Measurements from ENCODE around the gene MYOM1. TPM values are rescaled to one million over a fixed set of nuclear protein-coding genes. Genes with fewer than 3 reads are reported as not detected.

Gene MYOM1
- polyA plus RNA-seq, 4 donors: 1.5 to 7.9 (median 2.8) TPM

- Histone ChIP-seq H3K27me3 (ENCODE audit: control insufficient read depth in 3 of 3, insufficient read depth in 3 of 3, low read length in 3 of 3) (no peaks in the 10 kb centered on the region), H3K27ac (ENCODE audit: low read depth in 1 of 3, low read length in 2 of 3) (no peak overlapping the region), H3K9me3 (ENCODE audit: control insufficient read depth in 2 of 2, insufficient read depth in 1 of 2, low read depth in 1 of 2, low read length in 1 of 2) (no peaks in the 10 kb centered on the region), H3K4me1 (ENCODE audit: control insufficient read depth in 3 of 3, insufficient read depth in 2 of 3, low read depth in 1 of 3, low read length in 2 of 3) (no peaks in the 10 kb centered on the region), H3K4me3 (ENCODE audit: low read depth in 1 of 3, low read length in 3 of 3) (no peak overlapping the region), H3K36me3 (ENCODE audit: control insufficient read depth in 3 of 3, insufficient read depth in 2 of 3, low read depth in 1 of 3, low read length in 3 of 3) (no peaks in the 10 kb centered on the region)
- DNase-seq (no peak), FAIRE-seq (no peak)
- WGBS, 3 donors: 45 to 71% (median 51%) methylated on average over 1 of the region's 1 CpG
Observed at GRCh38 chr18:3097082-3097481, 122.7 kb downstream of the MYOM1 start.

GRCh38 chr18:3095921-3096320 lies 123.8 kb downstream of the MYOM1 start:
- no peak overlapping the region for H3K27ac ChIP-seq (ENCODE audit: low read depth in 1 of 3, low read length in 2 of 3)
- FAIRE-seq (no peak), DNase-seq (no peak)
- 94 to 98% (median 97%) methylated on average over 5 of the region's 5 CpGs for WGBS, 3 donors
- no peak overlapping the region for H3K4me3 ChIP-seq (ENCODE audit: low read depth in 1 of 3, low read length in 3 of 3)
- no peaks in the 10 kb centered on the region for H3K36me3 ChIP-seq (ENCODE audit: control insufficient read depth in 3 of 3, insufficient read depth in 2 of 3, low read depth in 1 of 3, low read length in 3 of 3)
- no peaks in the 10 kb centered on the region for H3K9me3 ChIP-seq (ENCODE audit: control insufficient read depth in 2 of 2, insufficient read depth in 1 of 2, low read depth in 1 of 2, low read length in 1 of 2)
- H3K4me1 ChIP-seq (ENCODE audit: control insufficient read depth in 3 of 3, insufficient read depth in 2 of 3, low read depth in 1 of 3, low read length in 2 of 3): no peaks in the 10 kb centered on the region
- no peaks in the 10 kb centered on the region for H3K27me3 ChIP-seq (ENCODE audit: control insufficient read depth in 3 of 3, insufficient read depth in 3 of 3, low read length in 3 of 3)

- Histone ChIP-seq H3K4me1 (ENCODE audit: control insufficient read depth in 3 of 3, insufficient read depth in 2 of 3, low read depth in 1 of 3, low read length in 2 of 3) (no peaks in the 10 kb centered on the region), H3K27ac (ENCODE audit: low read depth in 1 of 3, low read length in 2 of 3) (no peak overlapping the region)
Observed at GRCh38 chr18:3094338-3094684, 125.5 kb downstream of the MYOM1 start.

GRCh38 chr18:3093624-3094337 lies 126.0 kb downstream of the MYOM1 start:
- WGBS, 3 donors: 33 to 60% (median 40%) methylated on average over 10 of the region's 10 CpGs
- Histone ChIP-seq H3K4me1 (ENCODE audit: control insufficient read depth in 3 of 3, insufficient read depth in 2 of 3, low read depth in 1 of 3, low read length in 2 of 3) (peaks cover 0 to 2% (median 0%) of the 10 kb centered on the region in 3 donors), H3K27ac (ENCODE audit: low read depth in 1 of 3, low read length in 2 of 3) (no peak overlapping the region), H3K36me3 (ENCODE audit: control insufficient read depth in 3 of 3, insufficient read depth in 2 of 3, low read depth in 1 of 3, low read length in 3 of 3) (no peaks in the 10 kb centered on the region), H3K9me3 (ENCODE audit: control insufficient read depth in 2 of 2, insufficient read depth in 1 of 2, low read depth in 1 of 2, low read length in 1 of 2) (no peaks in the 10 kb centered on the region), H3K4me3 (ENCODE audit: low read depth in 1 of 3, low read length in 3 of 3) (no peak overlapping the region), H3K27me3 (ENCODE audit: control insufficient read depth in 3 of 3, insufficient read depth in 3 of 3, low read length in 3 of 3) (no peaks in the 10 kb centered on the region)
- no peak for FAIRE-seq
- DNase-seq: no peak

More at GRCh38 chr18:3094338-3094684, 125.5 kb downstream of the MYOM1 start:
- H3K4me3 ChIP-seq (ENCODE audit: low read depth in 1 of 3, low read length in 3 of 3): no peak overlapping the region
- H3K9me3 ChIP-seq (ENCODE audit: control insufficient read depth in 2 of 2, insufficient read depth in 1 of 2, low read depth in 1 of 2, low read length in 1 of 2): no peaks in the 10 kb centered on the region
- DNase-seq: no peak
- H3K27me3 ChIP-seq (ENCODE audit: control insufficient read depth in 3 of 3, insufficient read depth in 3 of 3, low read length in 3 of 3): no peaks in the 10 kb centered on the region
- FAIRE-seq: no peak
- no peaks in the 10 kb centered on the region for H3K36me3 ChIP-seq (ENCODE audit: control insufficient read depth in 3 of 3, insufficient read depth in 2 of 3, low read depth in 1 of 3, low read length in 3 of 3)

GRCh38 chr18:3092727-3093126 lies 127.0 kb downstream of the MYOM1 start:
- DNase-seq (no peak), FAIRE-seq (no peak)
- Histone ChIP-seq H3K27me3 (ENCODE audit: control insufficient read depth in 3 of 3, insufficient read depth in 3 of 3, low read length in 3 of 3) (no peaks in the 10 kb centered on the region), H3K9me3 (ENCODE audit: control insufficient read depth in 2 of 2, insufficient read depth in 1 of 2, low read depth in 1 of 2, low read length in 1 of 2) (no peaks in the 10 kb centered on the region), H3K4me1 (ENCODE audit: control insufficient read depth in 3 of 3, insufficient read depth in 2 of 3, low read depth in 1 of 3, low read length in 2 of 3) (peaks cover 0 to 11% (median 0%) of the 10 kb centered on the region in 3 donors), H3K36me3 (ENCODE audit: control insufficient read depth in 3 of 3, insufficient read depth in 2 of 3, low read depth in 1 of 3, low read length in 3 of 3) (no peaks in the 10 kb centered on the region), H3K27ac (ENCODE audit: low read depth in 1 of 3, low read length in 2 of 3) (no peak overlapping the region), H3K4me3 (ENCODE audit: low read depth in 1 of 3, low read length in 3 of 3) (no peak overlapping the region)
- WGBS, 3 donors: 90 to 94% (median 93%) methylated on average over 7 of the region's 7 CpGs

- Histone ChIP-seq H3K9me3 (ENCODE audit: control insufficient read depth in 2 of 2, insufficient read depth in 1 of 2, low read depth in 1 of 2, low read length in 1 of 2) (no peaks in the 10 kb centered on the region), H3K4me1 (ENCODE audit: control insufficient read depth in 3 of 3, insufficient read depth in 2 of 3, low read depth in 1 of 3, low read length in 2 of 3) (peaks cover 0 to 17% (median 3%) of the 10 kb centered on the region in 3 donors), H3K27me3 (ENCODE audit: control insufficient read depth in 3 of 3, insufficient read depth in 3 of 3, low read length in 3 of 3) (no peaks in the 10 kb centered on the region), H3K4me3 (ENCODE audit: low read depth in 1 of 3, low read length in 3 of 3) (no peak overlapping the region), H3K36me3 (ENCODE audit: control insufficient read depth in 3 of 3, insufficient read depth in 2 of 3, low read depth in 1 of 3, low read length in 3 of 3) (no peaks in the 10 kb centered on the region), H3K27ac (ENCODE audit: low read depth in 1 of 3, low read length in 2 of 3) (peak overlapping the region in 1 of 3 donors; percentile 5)
- DNase-seq (peak in 1 of 2 donors; percentile 48), FAIRE-seq (no peak)
- 78 to 93% (median 87%) methylated on average over 3 of the region's 3 CpGs for WGBS, 3 donors
Observed at GRCh38 chr18:3089579-3089978, 130.2 kb downstream of the MYOM1 start.

GRCh38 chr18:3088449-3088848 lies 131.3 kb downstream of the MYOM1 start:
- FAIRE-seq (no peak), DNase-seq (peak; percentile 76 to 83)
- peaks cover 0 to 17% (median 3%) of the 10 kb centered on the region in 3 donors for H3K4me1 ChIP-seq (ENCODE audit: control insufficient read depth in 3 of 3, insufficient read depth in 2 of 3, low read depth in 1 of 3, low read length in 2 of 3)
- WGBS, 3 donors: 15 to 62% (median 38%) methylated on average over 3 of the region's 3 CpGs
- H3K36me3 ChIP-seq (ENCODE audit: control insufficient read depth in 3 of 3, insufficient read depth in 2 of 3, low read depth in 1 of 3, low read length in 3 of 3): no peaks in the 10 kb centered on the region
- H3K27me3 ChIP-seq (ENCODE audit: control insufficient read depth in 3 of 3, insufficient read depth in 3 of 3, low read length in 3 of 3): no peaks in the 10 kb centered on the region
- peak overlapping the region in 1 of 3 donors; percentile 66 for H3K27ac ChIP-seq (ENCODE audit: low read depth in 1 of 3, low read length in 2 of 3)
- H3K9me3 ChIP-seq (ENCODE audit: control insufficient read depth in 2 of 2, insufficient read depth in 1 of 2, low read depth in 1 of 2, low read length in 1 of 2): no peaks in the 10 kb centered on the region
- no peak overlapping the region for H3K4me3 ChIP-seq (ENCODE audit: low read depth in 1 of 3, low read length in 3 of 3)

GRCh38 chr18:3086871-3087270 lies 132.9 kb downstream of the MYOM1 start:
- Histone ChIP-seq H3K36me3 (ENCODE audit: control insufficient read depth in 3 of 3, insufficient read depth in 2 of 3, low read depth in 1 of 3, low read length in 3 of 3) (peaks cover 0 to 3% (median 0%) of the 10 kb centered on the region in 3 donors), H3K27me3 (ENCODE audit: control insufficient read depth in 3 of 3, insufficient read depth in 3 of 3, low read length in 3 of 3) (no peaks in the 10 kb centered on the region), H3K4me1 (ENCODE audit: control insufficient read depth in 3 of 3, insufficient read depth in 2 of 3, low read depth in 1 of 3, low read length in 2 of 3) (peaks cover 0 to 17% (median 3%) of the 10 kb centered on the region in 3 donors), H3K27ac (ENCODE audit: low read depth in 1 of 3, low read length in 2 of 3) (peak overlapping the region in 1 of 3 donors; percentile 50), H3K9me3 (ENCODE audit: control insufficient read depth in 2 of 2, insufficient read depth in 1 of 2, low read depth in 1 of 2, low read length in 1 of 2) (no peaks in the 10 kb centered on the region), H3K4me3 (ENCODE audit: low read depth in 1 of 3, low read length in 3 of 3) (no peak overlapping the region)
- 28 to 51% (median 43%) methylated on average over 4 of the region's 4 CpGs for WGBS, 3 donors
- no peak for FAIRE-seq
- DNase-seq: peak; percentile 46 to 70

- 71 to 89% (median 73%) methylated on average over 1 of the region's 1 CpG for WGBS, 3 donors
- FAIRE-seq: no peak
- no peak overlapping the region for H3K27ac ChIP-seq (ENCODE audit: low read depth in 1 of 3, low read length in 2 of 3)
- H3K36me3 ChIP-seq (ENCODE audit: control insufficient read depth in 3 of 3, insufficient read depth in 2 of 3, low read depth in 1 of 3, low read length in 3 of 3): peaks cover 0 to 3% (median 0%) of the 10 kb centered on the region in 3 donors
- no peaks in the 10 kb centered on the region for H3K27me3 ChIP-seq (ENCODE audit: control insufficient read depth in 3 of 3, insufficient read depth in 3 of 3, low read length in 3 of 3)
- H3K9me3 ChIP-seq (ENCODE audit: control insufficient read depth in 2 of 2, insufficient read depth in 1 of 2, low read depth in 1 of 2, low read length in 1 of 2): no peaks in the 10 kb centered on the region
- H3K4me1 ChIP-seq (ENCODE audit: control insufficient read depth in 3 of 3, insufficient read depth in 2 of 3, low read depth in 1 of 3, low read length in 2 of 3): peaks cover 0 to 17% (median 3%) of the 10 kb centered on the region in 3 donors
- DNase-seq: no peak
- no peak overlapping the region for H3K4me3 ChIP-seq (ENCODE audit: low read depth in 1 of 3, low read length in 3 of 3)
Observed at GRCh38 chr18:3085612-3086011, 134.2 kb downstream of the MYOM1 start.
